ENCODE data around the gene PKNOX2.

GRCh38 chr11:125223901-125224361 lies 59.4 kb downstream of the PKNOX2 start:
- TF ChIP-seq CTCF (IDR thresholded peaks at IDR 0.05) = no peak
- TF ChIP-seq POLR2A (IDR thresholded peaks at IDR 0.05) = no peak

All from vagina (tissue), 2 donors.